ENCODE measurements around the gene SDK1. TPM values are rescaled to one million over a fixed set of nuclear protein-coding genes. Genes with fewer than 3 reads are reported as not detected.

Gene SDK1
- total RNA-seq, 6 experiments from 2014 or later = not detected

GRCh38 chr7:3943779-3944520, 642.9 kb downstream of the SDK1 start:
- Mint-ChIP-seq H3K4me1 (ENCODE audit: low read depth) (no peaks in the 10 kb centered on the region), H3K9me3 (peaks cover 42% of the 10 kb centered on the region), H3K4me3 (no peak overlapping the region), H3K36me3 (ENCODE audit: low read depth) (no peaks in the 10 kb centered on the region), H3K27ac (no peak overlapping the region), H3K27me3 (ENCODE audit: insufficient read depth) (no peaks in the 10 kb centered on the region; the same call in 1 of the 2 replicates)
- TF ChIP-seq CTCF (IDR thresholded peaks at IDR 0.05) = no peak
- no peak for DNase-seq

- TF ChIP-seq CTCF (IDR thresholded peaks at IDR 0.05) = no peak
- no peaks in the 10 kb centered on the region for H3K4me1 Mint-ChIP-seq (ENCODE audit: low read depth)
- peaks cover 58% of the 10 kb centered on the region for H3K9me3 Mint-ChIP-seq
- H3K4me3 Mint-ChIP-seq = no peak overlapping the region
- no peak overlapping the region for H3K27ac Mint-ChIP-seq
- no peaks in the 10 kb centered on the region for H3K27me3 Mint-ChIP-seq (ENCODE audit: insufficient read depth)
- peaks cover 11% of the 10 kb centered on the region; the same call in 1 of the 2 replicates for H3K36me3 Mint-ChIP-seq (ENCODE audit: low read depth)
- no peak for DNase-seq
Observed at GRCh38 chr7:3949242-3949640, 648.2 kb downstream of the SDK1 start.

- H3K9me3 Mint-ChIP-seq = peaks cover 49% of the 10 kb centered on the region
- peaks cover 11% of the 10 kb centered on the region; the same call in 1 of the 2 replicates for H3K36me3 Mint-ChIP-seq (ENCODE audit: low read depth)
- no peaks in the 10 kb centered on the region for H3K27me3 Mint-ChIP-seq (ENCODE audit: insufficient read depth)
- H3K4me1 Mint-ChIP-seq (ENCODE audit: low read depth) = no peaks in the 10 kb centered on the region
- DNase-seq = no peak
- TF ChIP-seq CTCF (IDR thresholded peaks at IDR 0.05) = no peak
- no peak overlapping the region for H3K27ac Mint-ChIP-seq
- no peak overlapping the region for H3K4me3 Mint-ChIP-seq
Observed at GRCh38 chr7:3950249-3950648, 649.2 kb downstream of the SDK1 start.

- Mint-ChIP-seq H3K36me3 (ENCODE audit: low read depth) (peaks cover 11% of the 10 kb centered on the region; the same call in 1 of the 2 replicates), H3K9me3 (peaks cover 55% of the 10 kb centered on the region)
Observed at GRCh38 chr7:3951316-3952055, 650.4 kb downstream of the SDK1 start.

GRCh38 chr7:3953133-3953532, 652.1 kb downstream of the SDK1 start:
- Mint-ChIP-seq H3K27ac (no peak overlapping the region), H3K4me3 (no peak overlapping the region), H3K36me3 (ENCODE audit: low read depth) (peaks cover 11% of the 10 kb centered on the region; the same call in 1 of the 2 replicates), H3K4me1 (ENCODE audit: low read depth) (no peaks in the 10 kb centered on the region), H3K9me3 (peaks cover 52% of the 10 kb centered on the region), H3K27me3 (ENCODE audit: insufficient read depth) (no peaks in the 10 kb centered on the region)
- no peak for TF ChIP-seq CTCF (IDR thresholded peaks at IDR 0.05)
- no peak for DNase-seq

More at GRCh38 chr7:3951316-3952055, 650.4 kb downstream of the SDK1 start:
- Mint-ChIP-seq H3K27me3 (ENCODE audit: insufficient read depth) (no peaks in the 10 kb centered on the region), H3K27ac (no peak overlapping the region), H3K4me1 (ENCODE audit: low read depth) (no peaks in the 10 kb centered on the region), H3K4me3 (no peak overlapping the region)
- no peak for TF ChIP-seq CTCF (IDR thresholded peaks at IDR 0.05)
- no peak for DNase-seq
